HG03097 (cell line): ENCODE data around the gene OR2H2.

Experiments used
- ATAC-seq: cut with Tn5 transposase; IDR thresholded peaks from one replicate; pipeline ENCODE4 v1.9.1; 2021; ENCODE audit not compliant: unreplicated experiment, low FRiP score

Gene OR2H2

DNA sequence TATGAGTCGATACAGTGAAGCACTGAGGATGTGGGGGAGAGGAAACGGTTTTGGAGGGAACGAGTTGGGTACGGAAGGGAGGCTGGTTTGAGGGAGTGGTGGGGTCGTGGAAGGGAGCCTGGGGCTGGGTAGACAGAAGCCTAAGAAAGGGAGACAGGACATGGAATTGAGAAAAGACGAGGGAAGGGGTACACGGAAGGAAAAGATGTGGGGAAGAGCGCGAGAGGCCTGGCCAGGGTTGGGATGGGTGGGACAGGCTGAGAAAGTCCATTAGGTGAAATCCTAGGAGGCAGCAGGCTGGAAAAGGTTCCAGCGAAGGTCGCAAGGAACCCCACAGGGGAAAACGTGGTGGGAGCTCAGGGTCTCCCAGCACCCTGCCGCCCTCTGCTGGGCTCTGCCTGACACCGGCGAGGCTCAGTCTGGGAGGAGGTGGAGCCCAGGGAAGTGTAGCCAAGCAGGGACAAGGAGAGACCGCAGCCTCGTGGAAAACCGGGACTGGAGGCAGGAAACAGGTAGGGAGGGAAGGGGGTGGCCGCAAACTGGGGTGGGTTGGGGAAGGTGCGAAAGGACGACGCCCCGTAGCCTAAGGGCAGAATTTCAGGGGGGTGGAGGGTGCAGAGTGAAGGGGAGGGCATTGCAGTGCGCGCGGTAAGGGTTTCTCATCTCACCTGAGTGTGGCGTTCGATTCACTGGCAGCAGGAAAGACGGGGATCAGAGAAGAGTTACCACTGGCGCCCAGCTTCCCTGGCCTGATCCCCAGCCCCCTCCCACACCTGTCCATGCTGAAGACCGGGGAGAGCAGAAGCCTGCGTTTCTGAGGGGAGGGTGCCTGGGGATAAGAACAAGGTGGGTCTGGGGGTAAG lies 43.7 kb downstream of the OR2H2 start:
- no peak for ATAC-seq

DNA sequence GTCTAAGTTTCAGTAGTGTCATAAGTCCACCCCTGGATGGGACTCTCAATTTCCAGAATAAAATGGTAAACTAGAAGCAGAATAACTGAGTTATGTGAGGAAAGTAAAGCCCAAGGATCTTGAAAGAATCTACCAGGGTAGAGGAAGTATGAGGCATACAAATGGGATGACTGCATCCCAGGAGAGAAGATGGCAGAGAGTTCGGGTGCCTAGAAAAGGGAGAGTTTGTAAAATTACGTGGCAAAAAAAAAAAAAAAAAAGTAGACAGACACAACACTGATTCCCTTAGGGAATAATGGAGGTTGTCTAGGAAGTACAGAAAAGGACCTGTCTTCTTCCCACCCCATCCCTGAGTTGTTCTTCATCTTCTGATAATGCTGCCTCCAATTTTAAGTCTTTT lies 44.6 kb downstream of the OR2H2 start:
- ATAC-seq, result no peak

DNA sequence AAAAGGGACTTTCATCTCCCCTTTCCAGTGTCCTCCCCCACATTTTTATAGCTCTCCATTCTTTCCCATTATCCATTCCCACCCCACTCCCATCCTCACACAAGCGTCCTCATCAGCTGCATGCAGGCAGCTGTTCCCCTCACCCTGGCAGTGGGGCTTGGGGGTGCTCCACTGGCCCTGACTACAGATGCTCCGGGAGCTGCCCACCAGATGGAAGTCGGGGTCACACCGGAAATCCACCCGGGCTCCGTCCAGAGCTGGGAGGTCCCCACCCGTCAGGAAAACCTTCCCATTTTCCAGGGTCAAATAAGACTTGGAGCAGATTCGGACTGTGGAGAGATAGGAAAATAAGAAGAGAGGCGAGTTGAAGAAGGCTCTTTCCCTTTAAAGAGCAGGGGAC lies 45.4 kb downstream of the OR2H2 start:
- ATAC-seq, result no peak

GRCh38 chr6:29631209-29631810 lies 46.4 kb downstream of the OR2H2 start:
- ATAC-seq, result no peak

GRCh38 chr6:29631860-29632731 lies 47.2 kb downstream of the OR2H2 start:
- no peak for ATAC-seq

- peak; percentile 69 for ATAC-seq
Observed at GRCh38 chr6:29632789-29633533, 48.0 kb downstream of the OR2H2 start, which contains the start of gene GABBR1. TSS of gene GABBR1 (minus strand) at chr6:29633183. CDS start at chr6:29632385, 798 bp downstream.

DNA sequence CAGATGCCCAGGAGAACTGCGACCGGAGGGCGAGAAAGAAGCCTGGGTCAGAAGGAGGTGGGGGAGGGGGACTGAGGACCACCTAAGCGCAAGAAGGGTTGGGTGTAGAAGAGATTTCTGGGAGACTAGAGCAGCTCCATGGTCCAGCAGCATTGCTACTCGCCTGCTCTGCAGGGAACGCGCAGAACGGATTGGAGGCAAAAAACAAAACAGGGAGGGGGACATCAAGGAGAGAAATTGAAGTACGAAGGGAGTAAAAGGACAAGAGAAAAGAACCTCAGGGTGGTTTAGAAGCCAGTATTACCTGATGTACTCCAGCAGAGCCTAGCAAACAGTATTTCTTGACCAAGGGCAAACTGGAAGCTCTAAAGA lies 48.6 kb downstream of the OR2H2 start:
- no peak for ATAC-seq

DNA sequence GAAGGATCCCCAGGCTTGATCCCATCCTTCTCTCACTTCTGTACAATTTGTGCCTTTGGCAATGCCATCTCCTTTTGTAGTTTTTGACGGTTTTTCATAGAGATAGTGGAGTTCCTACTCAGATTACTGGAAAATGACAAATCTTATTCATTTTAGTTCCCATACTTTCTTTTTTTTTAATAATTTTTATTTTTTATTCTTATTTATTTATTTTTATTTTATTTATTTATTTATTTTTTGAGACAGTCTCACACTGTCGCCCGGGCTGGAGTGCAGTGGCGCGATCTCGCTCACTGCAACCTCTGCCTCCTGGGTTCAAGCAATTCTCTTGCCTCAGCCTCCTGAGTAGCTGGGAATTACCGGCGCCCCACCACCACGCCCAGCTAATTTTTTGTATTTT lies 52.3 kb downstream of the OR2H2 start:
- ATAC-seq, result no peak
